HepG2 (cell line): ENCODE data around the gene GRAP. TPM values are rescaled to one million over a fixed set of nuclear protein-coding genes. Genes with fewer than 3 reads are reported as not detected.

Experiments used
- BRCA1 ChIP-seq: sonication (generic); formaldehyde crosslinking; IDR thresholded peaks from 2 replicates; pipeline ENCODE4 v1.4.0; 2020; ENCODE audit warnings: missing genetic modification reagents
- CBFB ChIP-seq: sonication (generic); formaldehyde crosslinking; IDR thresholded peaks from 2 replicates; pipeline ENCODE4 v1.4.0; 2020; ENCODE audit warnings: missing genetic modification reagents
- HOXA3 ChIP-seq: sonication (generic); formaldehyde crosslinking; IDR thresholded peaks from 2 replicates; pipeline ENCODE4 v1.5.0; 2020; ENCODE audit warnings: missing genetic modification reagents
- KLF13 ChIP-seq: sonication (generic); formaldehyde crosslinking; IDR thresholded peaks from 2 replicates; pipeline ENCODE4 v1.4.0; 2020; ENCODE audit warnings: mild to moderate bottlenecking, missing genetic modification reagents
- MTF2 ChIP-seq: sonication (generic); formaldehyde crosslinking; IDR thresholded peaks from 2 replicates; pipeline ENCODE4 v1.5.0; 2020; ENCODE audit warnings: missing genetic modification reagents, borderline replicate concordance
- NR3C1 ChIP-seq: sonication (generic); formaldehyde crosslinking; IDR thresholded peaks from 2 replicates; pipeline ENCODE4 v1.4.0; 2020; ENCODE audit warnings: missing genetic modification reagents
- RXRA ChIP-seq: sonication (generic); formaldehyde crosslinking; IDR thresholded peaks from 2 replicates; pipeline ENCODE4 v1.5.1; 2020; ENCODE audit warnings: missing genetic modification reagents
- SIX4 ChIP-seq: sonication (generic); formaldehyde crosslinking; IDR thresholded peaks from 2 replicates; pipeline ENCODE4 v1.4.0; 2020; ENCODE audit warnings: missing genetic modification reagents
- SOX5 ChIP-seq: IDR thresholded peaks from 2 replicates; pipeline ENCODE4 v1.6.1; 2016; ENCODE audit warnings: borderline replicate concordance
- ZFP82 ChIP-seq: sonication (generic); formaldehyde crosslinking; IDR thresholded peaks from 2 replicates; pipeline ENCODE4 v1.5.1; 2020; ENCODE audit warnings: mild to moderate bottlenecking, missing genetic modification reagents, borderline replicate concordance
- ZNF264 ChIP-seq: sonication (generic); formaldehyde crosslinking; IDR thresholded peaks from 2 replicates; pipeline ENCODE4 v1.4.0; 2020; ENCODE audit warnings: missing genetic modification reagents
- polyA plus RNA-seq, 8 experiments: library from polyadenylated mRNA; depleted of rRNA in 3 of 8; stranded (reverse) in 7 of 8; unstranded in 1 of 8; fragments of >200 nt; fragmentation: Illumina TruSeq in 4 of 8; extraction: Trizol in 4 of 8; gene quantifications; 2 replicates each; pipeline versions ENCODE4 v1.2.1 to v1.2.3, GENCODE V29; 2011 to 2016; ENCODE audit warnings: low read depth in 4 of 8, missing spikeins in 1 of 8, mixed read lengths in 1 of 8; ENCODE audit not compliant: insufficient read depth in 1 of 8
- total RNA-seq, 5 experiments: library from RNA; depleted of rRNA; stranded (reverse); fragments of >200 nt; fragmentation: Illumina TruSeq; extraction: Trizol; gene quantifications; 2 replicates each; pipeline ENCODE4 v1.2.3, GENCODE V29; 2016; ENCODE audit warnings: low read depth in 1 of 5
- TF ChIP-seq, protein P1 (sequence below), 2 experiments: sonication (generic) in 1 of 2; formaldehyde crosslinking in 1 of 2; IDR thresholded peaks; 2 replicates each; pipeline versions ENCODE4 v1.6.1 to v1.9.0; 2014 to 2022; ENCODE audit warnings: antibody characterized with exemption in 1 of 2, borderline replicate concordance in 1 of 2, inconsistent platforms in 1 of 2, low read depth in 1 of 2, missing genetic modification reagents in 1 of 2
- TF ChIP-seq, protein P2 (sequence below): sonication (generic); formaldehyde crosslinking; IDR thresholded peaks from 2 replicates; pipeline ENCODE4 v1.4.0; 2020; ENCODE audit warnings: mild to moderate bottlenecking, missing genetic modification reagents, borderline replicate concordance
- TF ChIP-seq, protein P3 (sequence below): sonication (generic); formaldehyde crosslinking; conservative IDR thresholded peaks from 2 replicates; pipeline ENCODE4 v1.5.0; 2020; ENCODE audit warnings: missing genetic modification reagents
- TF ChIP-seq, protein P4 (sequence below): sonication (generic); formaldehyde crosslinking; IDR thresholded peaks from 2 replicates; pipeline ENCODE4 v1.4.0; 2020; ENCODE audit warnings: missing genetic modification reagents

GRAP gene
- total and polyA plus RNA-seq, 2 of the 13 experiments (the other 11 are each of a cell fraction or from before 2014, with no cell fraction given), result 0.77 to 1.7 TPM

DNA sequence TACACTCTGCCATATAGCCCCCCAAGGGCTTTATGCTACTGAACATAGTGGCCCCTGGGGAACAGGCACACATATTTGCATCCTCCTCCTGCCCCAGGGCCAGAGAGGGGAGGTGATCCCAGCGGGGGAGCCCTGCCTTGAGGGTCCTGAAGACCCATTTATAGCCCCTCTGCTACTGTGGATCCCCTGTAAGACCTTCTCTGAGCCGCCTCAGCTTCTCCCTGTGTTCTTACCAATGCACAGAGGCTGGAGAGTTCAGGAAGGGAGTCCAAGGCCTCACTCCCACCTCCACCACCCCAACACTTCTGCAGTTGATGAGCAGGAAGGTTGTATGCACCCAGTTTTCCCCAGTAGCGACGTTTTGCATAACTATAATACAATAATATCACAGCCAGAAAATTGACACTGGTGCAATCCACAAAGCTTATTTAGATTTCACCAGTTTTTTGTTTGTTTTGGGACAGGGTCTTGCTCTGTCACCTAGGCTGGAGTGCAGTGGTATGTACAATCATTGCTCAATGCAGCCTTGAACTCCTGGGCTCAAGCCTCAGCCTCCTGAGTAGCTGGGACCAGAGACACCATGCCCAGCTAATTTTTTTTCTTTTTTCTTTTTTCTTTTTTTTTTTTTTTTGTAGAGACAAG lies 40.8 kb downstream of the GRAP start (continued):
- TF ChIP-seq, protein P1, sequence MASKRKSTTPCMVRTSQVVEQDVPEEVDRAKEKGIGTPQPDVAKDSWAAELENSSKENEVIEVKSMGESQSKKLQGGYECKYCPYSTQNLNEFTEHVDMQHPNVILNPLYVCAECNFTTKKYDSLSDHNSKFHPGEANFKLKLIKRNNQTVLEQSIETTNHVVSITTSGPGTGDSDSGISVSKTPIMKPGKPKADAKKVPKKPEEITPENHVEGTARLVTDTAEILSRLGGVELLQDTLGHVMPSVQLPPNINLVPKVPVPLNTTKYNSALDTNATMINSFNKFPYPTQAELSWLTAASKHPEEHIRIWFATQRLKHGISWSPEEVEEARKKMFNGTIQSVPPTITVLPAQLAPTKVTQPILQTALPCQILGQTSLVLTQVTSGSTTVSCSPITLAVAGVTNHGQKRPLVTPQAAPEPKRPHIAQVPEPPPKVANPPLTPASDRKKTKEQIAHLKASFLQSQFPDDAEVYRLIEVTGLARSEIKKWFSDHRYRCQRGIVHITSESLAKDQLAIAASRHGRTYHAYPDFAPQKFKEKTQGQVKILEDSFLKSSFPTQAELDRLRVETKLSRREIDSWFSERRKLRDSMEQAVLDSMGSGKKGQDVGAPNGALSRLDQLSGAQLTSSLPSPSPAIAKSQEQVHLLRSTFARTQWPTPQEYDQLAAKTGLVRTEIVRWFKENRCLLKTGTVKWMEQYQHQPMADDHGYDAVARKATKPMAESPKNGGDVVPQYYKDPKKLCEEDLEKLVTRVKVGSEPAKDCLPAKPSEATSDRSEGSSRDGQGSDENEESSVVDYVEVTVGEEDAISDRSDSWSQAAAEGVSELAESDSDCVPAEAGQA (IDR thresholded peaks at IDR 0.05; ENCODE audit: low read depth), result 0 out of 2 replicates have a peak, but pooled peaks have one; percentile 45
- TF ChIP-seq, protein P1 (CRISPR knock-in tag; IDR thresholded peaks at IDR 0.05; ENCODE audit: borderline replicate concordance), result no peak
- peak; percentile 69; the same call in 1 of the 2 replicates for TF ChIP-seq SIX4 (CRISPR knock-in tag)
- no peak for TF ChIP-seq NR3C1
- TF ChIP-seq CBFB, result peak; percentile 54; the same call in 1 of the 2 replicates
- TF ChIP-seq, protein P2, sequence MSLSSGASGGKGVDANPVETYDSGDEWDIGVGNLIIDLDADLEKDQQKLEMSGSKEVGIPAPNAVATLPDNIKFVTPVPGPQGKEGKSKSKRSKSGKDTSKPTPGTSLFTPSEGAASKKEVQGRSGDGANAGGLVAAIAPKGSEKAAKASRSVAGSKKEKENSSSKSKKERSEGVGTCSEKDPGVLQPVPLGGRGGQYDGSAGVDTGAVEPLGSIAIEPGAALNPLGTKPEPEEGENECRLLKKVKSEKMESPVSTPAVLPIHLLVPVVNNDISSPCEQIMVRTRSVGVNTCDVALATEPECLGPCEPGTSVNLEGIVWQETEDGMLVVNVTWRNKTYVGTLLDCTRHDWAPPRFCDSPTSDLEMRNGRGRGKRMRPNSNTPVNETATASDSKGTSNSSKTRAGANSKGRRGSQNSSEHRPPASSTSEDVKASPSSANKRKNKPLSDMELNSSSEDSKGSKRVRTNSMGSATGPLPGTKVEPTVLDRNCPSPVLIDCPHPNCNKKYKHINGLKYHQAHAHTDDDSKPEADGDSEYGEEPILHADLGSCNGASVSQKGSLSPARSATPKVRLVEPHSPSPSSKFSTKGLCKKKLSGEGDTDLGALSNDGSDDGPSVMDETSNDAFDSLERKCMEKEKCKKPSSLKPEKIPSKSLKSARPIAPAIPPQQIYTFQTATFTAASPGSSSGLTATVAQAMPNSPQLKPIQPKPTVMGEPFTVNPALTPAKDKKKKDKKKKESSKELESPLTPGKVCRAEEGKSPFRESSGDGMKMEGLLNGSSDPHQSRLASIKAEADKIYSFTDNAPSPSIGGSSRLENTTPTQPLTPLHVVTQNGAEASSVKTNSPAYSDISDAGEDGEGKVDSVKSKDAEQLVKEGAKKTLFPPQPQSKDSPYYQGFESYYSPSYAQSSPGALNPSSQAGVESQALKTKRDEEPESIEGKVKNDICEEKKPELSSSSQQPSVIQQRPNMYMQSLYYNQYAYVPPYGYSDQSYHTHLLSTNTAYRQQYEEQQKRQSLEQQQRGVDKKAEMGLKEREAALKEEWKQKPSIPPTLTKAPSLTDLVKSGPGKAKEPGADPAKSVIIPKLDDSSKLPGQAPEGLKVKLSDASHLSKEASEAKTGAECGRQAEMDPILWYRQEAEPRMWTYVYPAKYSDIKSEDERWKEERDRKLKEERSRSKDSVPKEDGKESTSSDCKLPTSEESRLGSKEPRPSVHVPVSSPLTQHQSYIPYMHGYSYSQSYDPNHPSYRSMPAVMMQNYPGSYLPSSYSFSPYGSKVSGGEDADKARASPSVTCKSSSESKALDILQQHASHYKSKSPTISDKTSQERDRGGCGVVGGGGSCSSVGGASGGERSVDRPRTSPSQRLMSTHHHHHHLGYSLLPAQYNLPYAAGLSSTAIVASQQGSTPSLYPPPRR (CRISPR knock-in tag), result peak; percentile 75
- TF ChIP-seq HOXA3, result peak; percentile 86
- TF ChIP-seq, protein P3, sequence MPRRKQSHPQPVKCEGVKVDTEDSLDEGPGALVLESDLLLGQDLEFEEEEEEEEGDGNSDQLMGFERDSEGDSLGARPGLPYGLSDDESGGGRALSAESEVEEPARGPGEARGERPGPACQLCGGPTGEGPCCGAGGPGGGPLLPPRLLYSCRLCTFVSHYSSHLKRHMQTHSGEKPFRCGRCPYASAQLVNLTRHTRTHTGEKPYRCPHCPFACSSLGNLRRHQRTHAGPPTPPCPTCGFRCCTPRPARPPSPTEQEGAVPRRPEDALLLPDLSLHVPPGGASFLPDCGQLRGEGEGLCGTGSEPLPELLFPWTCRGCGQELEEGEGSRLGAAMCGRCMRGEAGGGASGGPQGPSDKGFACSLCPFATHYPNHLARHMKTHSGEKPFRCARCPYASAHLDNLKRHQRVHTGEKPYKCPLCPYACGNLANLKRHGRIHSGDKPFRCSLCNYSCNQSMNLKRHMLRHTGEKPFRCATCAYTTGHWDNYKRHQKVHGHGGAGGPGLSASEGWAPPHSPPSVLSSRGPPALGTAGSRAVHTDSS (CRISPR knock-in tag), result 0 out of 2 replicates have a peak, but pooled peaks have one; percentile 45
- TF ChIP-seq RXRA (CRISPR knock-in tag), result peak; percentile 84; the same call in 1 of the 2 replicates
- TF ChIP-seq KLF13, result no peak
- TF ChIP-seq ZFP82 (CRISPR knock-in tag), result no peak
- TF ChIP-seq, protein P4, sequence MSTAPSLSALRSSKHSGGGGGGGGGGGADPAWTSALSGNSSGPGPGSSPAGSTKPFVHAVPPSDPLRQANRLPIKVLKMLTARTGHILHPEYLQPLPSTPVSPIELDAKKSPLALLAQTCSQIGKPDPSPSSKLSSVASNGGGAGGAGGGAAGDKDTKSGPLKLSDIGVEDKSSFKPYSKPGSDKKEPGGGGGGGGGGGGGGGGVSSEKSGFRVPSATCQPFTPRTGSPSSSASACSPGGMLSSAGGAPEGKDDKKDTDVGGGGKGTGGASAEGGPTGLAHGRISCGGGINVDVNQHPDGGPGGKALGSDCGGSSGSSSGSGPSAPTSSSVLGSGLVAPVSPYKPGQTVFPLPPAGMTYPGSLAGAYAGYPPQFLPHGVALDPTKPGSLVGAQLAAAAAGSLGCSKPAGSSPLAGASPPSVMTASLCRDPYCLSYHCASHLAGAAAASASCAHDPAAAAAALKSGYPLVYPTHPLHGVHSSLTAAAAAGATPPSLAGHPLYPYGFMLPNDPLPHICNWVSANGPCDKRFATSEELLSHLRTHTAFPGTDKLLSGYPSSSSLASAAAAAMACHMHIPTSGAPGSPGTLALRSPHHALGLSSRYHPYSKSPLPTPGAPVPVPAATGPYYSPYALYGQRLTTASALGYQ (CRISPR knock-in tag), result peak; percentile 85
- peak; percentile 75; the same call in 1 of the 2 replicates for TF ChIP-seq ZNF264 (CRISPR knock-in tag)
- TF ChIP-seq SOX5 (CRISPR knock-in tag), result peak; percentile 81; the same call in 1 of the 2 replicates
- TF ChIP-seq BRCA1, result no peak
- no peak for TF ChIP-seq MTF2 (CRISPR knock-in tag)
